ENCODE results near the gene SFTPB. TPM values are rescaled to one million over a fixed set of nuclear protein-coding genes. Genes with fewer than 3 reads are reported as not detected.

SFTPB gene
- total RNA-seq, 2 experiments from 2014 or later, result not detected

DNA sequence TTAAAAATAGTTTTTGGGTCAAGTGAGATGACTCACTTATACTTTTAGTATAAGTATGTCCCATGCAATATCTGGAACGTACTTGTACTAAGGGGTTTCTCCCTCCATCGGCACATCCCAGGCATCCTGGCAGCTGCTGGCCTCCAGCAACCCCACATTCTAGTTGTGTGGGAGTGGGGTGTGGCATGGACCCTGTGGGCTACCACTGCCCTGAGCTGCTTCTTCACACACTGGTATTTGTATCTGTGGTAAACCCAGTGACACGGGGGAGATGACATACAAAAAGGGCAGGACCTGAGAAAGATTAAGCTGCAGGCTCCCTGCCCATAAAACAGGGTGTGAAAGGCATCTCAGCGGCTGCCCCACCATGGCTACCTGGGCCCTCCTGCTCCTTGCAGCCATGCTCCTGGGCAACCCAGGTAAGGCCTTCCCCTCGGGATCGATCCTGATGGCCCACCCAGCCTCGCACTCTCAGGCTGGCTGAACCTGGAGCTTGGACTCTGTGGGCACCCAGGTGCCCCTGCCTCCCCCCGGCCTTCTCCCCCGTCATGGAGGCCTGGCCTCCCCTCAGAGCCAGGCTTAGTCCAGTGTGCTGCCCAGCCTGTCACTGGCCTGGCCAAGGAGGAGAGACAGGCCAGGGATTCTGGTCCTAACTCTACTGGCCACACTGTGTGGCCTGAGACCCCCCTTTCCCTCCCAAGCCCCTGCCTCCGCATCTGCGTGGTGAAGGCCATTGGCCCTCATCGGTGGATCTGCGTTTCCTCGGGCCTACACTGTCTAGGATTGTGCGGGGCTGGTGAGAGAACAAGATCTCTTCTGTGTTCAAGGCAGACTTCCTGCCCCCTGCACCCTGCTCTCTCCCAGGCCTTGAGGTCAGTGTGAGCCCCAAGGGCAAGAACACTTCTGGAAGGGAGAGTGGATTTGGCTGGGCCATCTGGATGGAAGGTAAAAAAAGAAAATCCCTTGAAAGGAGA lies 26.3 kb upstream of the SFTPB start, which contains the start of gene GNLY:
Gene GNLY, plus strand, starts transcription at position 307 of the 974 bp plus-strand sequence. Its CDS starts 61 bp downstream, at position 368.
- no TSS peak for BruUV-seq (replicated peaks)
- no peak for DNase-seq (ENCODE audit: low spot score)
- H2AFZ ChIP-seq (ENCODE audit: low read length), result no peak within 1 kb of the TSS
- no peaks in the 10 kb centered on the region for H3K9me3 ChIP-seq (ENCODE audit: low read length)
- POLR2A ChIA-PET, result interaction anchor here (0.6 kb wide), 1 partner anchor 295 kb away, joined by 6 read pairs; no protein-coding TSS in a partner anchor
- H3K4me1 ChIP-seq (ENCODE audit: insufficient read depth, low read length, poor library complexity, severe bottlenecking), result no peaks in the 10 kb centered on the region
- CTCF ChIA-PET (ENCODE audit: unreplicated experiment), result no interaction called here
- H3K4me3 ChIP-seq (ENCODE audit: low read depth, low read length, poor library complexity, severe bottlenecking), result no peak within 1 kb of the TSS
- H3K27ac ChIP-seq (ENCODE audit: low read depth, low read length, poor library complexity, severe bottlenecking), result no peak within 1 kb of the TSS
- H3K36me3 ChIP-seq (ENCODE audit: insufficient read depth, low read length), result no peaks in the 10 kb centered on the region
- no peaks in the 10 kb centered on the region for H3K79me2 ChIP-seq (ENCODE audit: insufficient read depth, low read depth, low read length)
- H4K20me1 ChIP-seq (ENCODE audit: insufficient read depth, low read length), result no peaks in the 10 kb centered on the region
- TF ChIP-seq, protein P1, sequence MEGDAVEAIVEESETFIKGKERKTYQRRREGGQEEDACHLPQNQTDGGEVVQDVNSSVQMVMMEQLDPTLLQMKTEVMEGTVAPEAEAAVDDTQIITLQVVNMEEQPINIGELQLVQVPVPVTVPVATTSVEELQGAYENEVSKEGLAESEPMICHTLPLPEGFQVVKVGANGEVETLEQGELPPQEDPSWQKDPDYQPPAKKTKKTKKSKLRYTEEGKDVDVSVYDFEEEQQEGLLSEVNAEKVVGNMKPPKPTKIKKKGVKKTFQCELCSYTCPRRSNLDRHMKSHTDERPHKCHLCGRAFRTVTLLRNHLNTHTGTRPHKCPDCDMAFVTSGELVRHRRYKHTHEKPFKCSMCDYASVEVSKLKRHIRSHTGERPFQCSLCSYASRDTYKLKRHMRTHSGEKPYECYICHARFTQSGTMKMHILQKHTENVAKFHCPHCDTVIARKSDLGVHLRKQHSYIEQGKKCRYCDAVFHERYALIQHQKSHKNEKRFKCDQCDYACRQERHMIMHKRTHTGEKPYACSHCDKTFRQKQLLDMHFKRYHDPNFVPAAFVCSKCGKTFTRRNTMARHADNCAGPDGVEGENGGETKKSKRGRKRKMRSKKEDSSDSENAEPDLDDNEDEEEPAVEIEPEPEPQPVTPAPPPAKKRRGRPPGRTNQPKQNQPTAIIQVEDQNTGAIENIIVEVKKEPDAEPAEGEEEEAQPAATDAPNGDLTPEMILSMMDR (conservative IDR thresholded peaks at IDR 0.05; ENCODE audit: low read length), result no peak
- TF ChIP-seq EZH2phosphoT487 (IDR thresholded peaks at IDR 0.05; ENCODE audit: borderline replicate concordance, low read depth, low read length), result no peak
- H3K9me2 ChIP-seq (ENCODE audit: insufficient read depth, low read length), result no peaks in the 10 kb centered on the region
- intact Hi-C loops (cut with micrococcal nuclease; ENCODE audit: unreplicated experiment), result no loop called here
- H3K4me2 ChIP-seq (ENCODE audit: low read length), result no peak within 1 kb of the TSS

DNA sequence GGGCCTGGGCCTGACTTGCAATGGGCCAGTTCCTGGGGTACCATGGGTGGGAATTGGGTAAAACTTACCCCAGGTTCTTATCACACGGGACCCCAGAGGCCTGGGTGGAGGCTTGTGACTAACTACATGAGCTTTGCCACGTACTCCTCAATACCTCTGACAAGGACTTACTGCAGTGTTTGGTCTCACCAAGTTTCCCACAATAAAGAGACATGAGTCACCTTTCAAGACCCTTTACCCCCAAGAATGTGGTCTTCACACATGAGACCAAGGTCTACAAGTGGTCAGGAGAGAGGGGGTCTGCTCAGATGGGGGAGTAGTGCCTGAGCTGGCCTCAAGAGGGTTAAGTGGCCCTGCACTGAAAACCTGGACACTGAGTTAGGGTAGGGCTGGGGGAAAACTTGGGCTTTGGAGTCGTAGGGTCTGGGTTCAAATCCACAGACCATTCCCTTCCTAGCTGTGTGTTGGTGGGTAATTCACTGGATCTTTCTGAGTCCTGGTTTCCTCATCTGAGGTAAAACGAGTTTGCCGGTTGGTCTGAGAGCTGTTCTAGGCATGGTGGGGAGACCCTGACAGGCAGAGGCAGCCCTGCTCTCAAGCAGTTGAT lies 24.1 kb upstream of the SFTPB start:
- TF ChIP-seq, protein P1 (conservative IDR thresholded peaks at IDR 0.05; ENCODE audit: low read length), result no peak
- no peak overlapping the region for H3K4me2 ChIP-seq (ENCODE audit: low read length)
- intact Hi-C loops (cut with micrococcal nuclease; ENCODE audit: unreplicated experiment), result no loop called here
- H2AFZ ChIP-seq (ENCODE audit: low read length), result no peak overlapping the region
- DNase-seq (ENCODE audit: low spot score), result no peak
- H3K79me2 ChIP-seq (ENCODE audit: insufficient read depth, low read depth, low read length), result no peaks in the 10 kb centered on the region
- no peaks in the 10 kb centered on the region for H4K20me1 ChIP-seq (ENCODE audit: insufficient read depth, low read length)
- ChIA-PET CTCF (ENCODE audit: unreplicated experiment) (no interaction called here), POLR2A (interaction anchor here (0.6 kb wide), 1 partner anchor 124 kb away, joined by 3 read pairs; no protein-coding TSS in a partner anchor)
- H3K9me3 ChIP-seq (ENCODE audit: low read length), result no peaks in the 10 kb centered on the region
- H3K4me3 ChIP-seq (ENCODE audit: low read depth, low read length, poor library complexity, severe bottlenecking), result no peak overlapping the region
- no peaks in the 10 kb centered on the region for H3K36me3 ChIP-seq (ENCODE audit: insufficient read depth, low read length)
- no peaks in the 10 kb centered on the region for H3K9me2 ChIP-seq (ENCODE audit: insufficient read depth, low read length)
- no peaks in the 10 kb centered on the region for H3K4me1 ChIP-seq (ENCODE audit: insufficient read depth, low read length, poor library complexity, severe bottlenecking)
- H3K27ac ChIP-seq (ENCODE audit: low read depth, low read length, poor library complexity, severe bottlenecking), result no peak overlapping the region
- BruUV-seq (replicated peaks), result no TSS peak
